ENCODE data around the gene LINGO4. TPM values are rescaled to one million over a fixed set of nuclear protein-coding genes. Genes with fewer than 3 reads are reported as not detected.
"Not testable (repeated sequence)": the region's sequence is repeated elsewhere in the genome, so short reads cannot be mapped to it uniquely, and the experiment has no call there.

The LINGO4 gene
- total RNA-seq, 1 donor = under 0.01 TPM

DNA sequence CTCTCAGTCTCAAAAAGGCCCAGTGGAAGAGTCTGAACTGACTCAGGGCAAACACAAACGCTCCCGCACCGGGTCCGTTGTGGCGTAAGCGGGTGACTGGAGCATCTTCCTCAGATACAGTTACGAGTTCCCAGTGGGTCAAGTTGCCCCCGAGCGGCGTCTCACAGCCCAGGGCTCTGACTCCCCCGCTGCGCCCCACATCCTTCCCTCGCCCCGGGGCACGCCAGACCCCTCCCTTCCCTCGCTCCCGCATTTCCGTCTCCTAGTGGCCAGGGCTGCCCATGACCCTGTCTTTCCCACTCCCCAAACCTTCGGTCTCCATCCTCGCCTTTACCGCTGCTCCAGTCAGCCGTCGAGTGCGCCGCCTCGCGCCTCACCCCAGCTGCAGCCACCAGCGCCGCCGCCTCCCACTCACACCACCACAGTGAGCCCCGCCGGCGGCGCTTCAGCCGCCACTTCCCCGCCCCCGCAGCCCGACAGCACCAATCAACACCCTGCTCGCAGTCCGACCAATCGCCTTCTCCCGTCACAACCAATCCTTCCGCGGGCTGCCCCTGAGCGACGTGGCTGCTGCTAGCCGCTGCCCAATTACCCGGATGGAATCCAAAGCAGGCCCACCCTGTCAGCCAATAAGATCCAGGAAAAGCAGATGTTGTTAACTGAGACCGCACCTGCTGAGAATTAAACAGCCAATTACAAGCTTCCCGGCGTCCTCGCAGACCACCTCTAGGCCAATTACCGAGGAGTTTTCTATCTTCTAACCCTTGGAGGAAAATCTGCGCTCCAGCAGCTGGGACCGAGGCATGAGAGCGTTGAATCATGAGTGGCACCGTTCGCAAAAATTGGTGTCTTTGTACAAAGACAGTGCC, 14.9 kb downstream of the LINGO4 start, which contains the start of gene TDRKH:
TDRKH (minus strand) TSS at position 430 of the 869 bp plus-strand sequence. CDS start 7,478 bp downstream, outside the sequence.
- H3K4me1 ChIP-seq (ENCODE audit: insufficient read depth, low read length) = peaks cover 10% of the 10 kb centered on the region
- no peaks in the 10 kb centered on the region for H3K9me3 ChIP-seq (ENCODE audit: low read depth, low read length)
- peak within 1 kb of the TSS; percentile 84 for H3K4me3 ChIP-seq (ENCODE audit: low read length)
- H3K27me3 ChIP-seq (ENCODE audit: insufficient read depth, low read length) = no peaks in the 10 kb centered on the region

DNA sequence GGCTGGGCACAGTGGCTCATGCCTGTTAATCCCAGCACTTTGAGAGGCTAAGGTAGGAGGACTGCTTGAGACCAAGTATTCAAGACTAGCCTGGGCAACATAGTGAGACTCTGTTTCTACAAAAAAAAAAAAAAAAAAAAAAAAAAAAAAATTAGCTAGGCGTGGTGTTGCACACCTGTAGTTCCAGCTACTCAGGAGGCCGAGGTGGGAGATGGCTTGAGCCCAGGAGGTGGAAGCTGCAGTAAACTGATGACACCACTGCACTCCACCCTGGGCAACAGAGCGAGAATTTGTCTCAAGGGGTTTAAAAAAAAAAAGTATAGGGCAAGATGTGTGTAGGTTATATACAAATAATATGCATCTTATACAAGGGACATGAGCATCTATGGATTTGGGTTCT, 17.5 kb downstream of the LINGO4 start:
- no peak overlapping the region for H3K4me3 ChIP-seq (ENCODE audit: low read length)
- peaks cover 19% of the 10 kb centered on the region for H3K4me1 ChIP-seq (ENCODE audit: insufficient read depth, low read length)
- no peaks in the 10 kb centered on the region for H3K9me3 ChIP-seq (ENCODE audit: low read depth, low read length)
- H3K27me3 ChIP-seq (ENCODE audit: insufficient read depth, low read length) = no peaks in the 10 kb centered on the region

GRCh38 chr1:151783796-151784195, 21.4 kb downstream of the LINGO4 start:
- Histone ChIP-seq H3K9me3 (ENCODE audit: low read depth, low read length) (no peaks in the 10 kb centered on the region), H3K4me1 (ENCODE audit: insufficient read depth, low read length) (peaks cover 9% of the 10 kb centered on the region), H3K27me3 (ENCODE audit: insufficient read depth, low read length) (no peaks in the 10 kb centered on the region), H3K4me3 (ENCODE audit: low read length) (no peak overlapping the region)

- Histone ChIP-seq H3K4me3 (ENCODE audit: low read length) (no peak overlapping the region), H3K9me3 (ENCODE audit: low read depth, low read length) (no peaks in the 10 kb centered on the region), H3K27me3 (ENCODE audit: insufficient read depth, low read length) (no peaks in the 10 kb centered on the region), H3K4me1 (ENCODE audit: insufficient read depth, low read length) (peaks cover 9% of the 10 kb centered on the region)
Observed at GRCh38 chr1:151782741-151783140, 22.5 kb downstream of the LINGO4 start.

- not testable (repeated sequence) for H3K4me1 ChIP-seq (ENCODE audit: insufficient read depth, low read length); H3K27me3 ChIP-seq (ENCODE audit: insufficient read depth, low read length); H3K4me3 ChIP-seq (ENCODE audit: low read length); H3K9me3 ChIP-seq (ENCODE audit: low read depth, low read length)
Observed at GRCh38 chr1:151782026-151782425, 23.2 kb downstream of the LINGO4 start.

DNA sequence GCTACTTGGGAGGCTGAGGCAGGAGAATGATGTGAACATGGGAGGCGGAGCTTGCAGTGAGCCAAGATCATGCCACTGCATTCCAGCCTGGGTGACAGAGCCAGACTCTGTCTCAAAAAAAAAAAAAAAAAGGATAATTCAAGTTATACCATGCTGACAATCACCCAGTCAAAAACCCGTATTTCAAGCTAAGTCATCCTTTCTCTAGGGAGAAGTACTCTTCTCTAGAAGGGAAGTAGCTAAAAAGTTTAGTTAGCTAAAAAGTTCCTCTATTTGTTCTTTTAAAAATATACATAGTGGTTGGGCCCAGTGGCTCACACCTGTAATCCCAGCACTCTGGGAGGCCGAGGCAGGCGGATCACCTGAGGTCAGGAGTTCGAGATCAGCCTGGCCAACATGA, 24.5 kb downstream of the LINGO4 start:
- not testable (repeated sequence) for H3K4me1 ChIP-seq (ENCODE audit: insufficient read depth, low read length); H3K4me3 ChIP-seq (ENCODE audit: low read length); H3K27me3 ChIP-seq (ENCODE audit: insufficient read depth, low read length); H3K9me3 ChIP-seq (ENCODE audit: low read depth, low read length)

- Histone ChIP-seq H3K4me3 (ENCODE audit: low read length) (no peak overlapping the region), H3K4me1 (ENCODE audit: insufficient read depth, low read length) (peaks cover 9% of the 10 kb centered on the region), H3K27me3 (ENCODE audit: insufficient read depth, low read length) (no peaks in the 10 kb centered on the region), H3K9me3 (ENCODE audit: low read depth, low read length) (no peaks in the 10 kb centered on the region)
Observed at GRCh38 chr1:151779852-151780251, 25.4 kb downstream of the LINGO4 start.

DNA sequence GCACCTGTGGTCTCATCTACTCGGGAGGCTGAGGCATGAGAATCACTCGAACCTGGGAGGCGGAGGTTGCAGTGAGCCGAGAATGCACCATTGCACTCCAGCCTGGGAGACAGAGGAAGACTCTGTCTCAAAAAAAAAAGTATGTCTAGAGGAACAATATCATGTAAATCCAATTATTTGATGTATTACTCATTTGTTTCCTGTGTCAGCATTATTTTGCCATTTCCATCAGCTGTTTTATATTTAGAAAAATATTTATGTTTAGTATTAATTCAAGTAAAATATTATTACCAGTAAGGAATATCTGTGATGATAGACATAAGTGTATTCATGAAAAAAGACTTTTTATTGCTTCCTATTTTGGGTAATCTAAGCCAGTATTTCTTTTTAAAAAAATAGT, 27.9 kb downstream of the LINGO4 start:
- H3K4me1 ChIP-seq (ENCODE audit: insufficient read depth, low read length) = no peaks in the 10 kb centered on the region
- H3K9me3 ChIP-seq (ENCODE audit: low read depth, low read length) = no peaks in the 10 kb centered on the region
- H3K27me3 ChIP-seq (ENCODE audit: insufficient read depth, low read length) = no peaks in the 10 kb centered on the region
- no peak overlapping the region for H3K4me3 ChIP-seq (ENCODE audit: low read length)

DNA sequence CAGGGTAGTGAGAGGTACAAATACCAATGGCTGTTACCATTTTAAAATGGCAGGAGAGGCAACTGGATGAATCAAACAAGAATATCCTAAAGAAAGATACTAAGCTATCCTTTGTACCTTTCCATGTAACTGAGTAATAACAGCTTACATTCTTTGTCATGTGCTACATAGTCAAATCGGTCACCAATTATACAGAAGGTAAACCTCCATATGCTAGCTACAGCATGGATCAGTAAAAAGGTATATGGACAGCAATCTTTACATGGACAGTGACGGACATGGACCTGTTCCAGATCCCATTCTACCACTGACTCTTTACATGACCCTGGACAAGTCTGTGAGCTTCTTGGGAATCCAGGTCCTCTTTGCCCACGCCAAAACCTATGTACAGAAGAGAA, 28.6 kb downstream of the LINGO4 start:
- H3K9me3 ChIP-seq (ENCODE audit: low read depth, low read length) = no peaks in the 10 kb centered on the region
- no peaks in the 10 kb centered on the region for H3K4me1 ChIP-seq (ENCODE audit: insufficient read depth, low read length)
- no peak overlapping the region for H3K4me3 ChIP-seq (ENCODE audit: low read length)
- no peaks in the 10 kb centered on the region for H3K27me3 ChIP-seq (ENCODE audit: insufficient read depth, low read length)

DNA sequence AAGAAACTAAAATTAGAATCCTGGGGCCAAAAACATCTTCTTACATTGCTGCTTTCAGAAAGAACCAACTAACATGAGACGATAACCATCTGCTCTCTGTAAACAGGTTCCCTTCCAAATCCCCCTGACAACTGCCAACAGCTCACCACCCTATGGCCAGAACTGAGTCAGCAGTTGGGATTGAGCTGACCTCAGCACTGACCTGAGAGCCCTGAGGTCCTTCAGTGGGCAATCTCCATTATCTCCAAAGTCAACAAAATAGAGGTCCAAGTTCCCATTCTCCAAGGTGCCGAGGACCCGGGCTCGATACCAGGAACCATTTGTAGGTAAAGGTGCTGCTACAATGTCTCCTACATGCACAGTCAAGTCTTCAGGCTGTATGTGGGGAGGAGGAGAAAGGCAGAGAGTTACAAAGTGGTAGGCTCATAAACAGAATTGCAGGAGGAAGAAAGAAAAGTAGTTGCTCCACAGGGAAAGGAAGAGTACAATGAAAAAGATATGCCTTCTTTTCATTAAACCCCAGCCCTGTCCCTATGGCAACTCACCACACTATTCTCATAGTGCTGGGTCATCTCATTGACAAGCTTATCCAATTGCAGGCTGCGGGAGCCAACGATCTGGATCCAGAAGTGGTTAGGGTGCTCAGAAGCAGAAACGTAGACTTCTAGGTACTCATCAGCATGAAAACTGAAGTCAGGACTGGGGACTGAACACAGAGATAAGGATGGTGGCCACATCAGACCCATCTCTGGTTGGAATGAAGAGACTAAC, 29.1 kb downstream of the LINGO4 start:
- Histone ChIP-seq H3K4me3 (ENCODE audit: low read length) (no peak overlapping the region), H3K4me1 (ENCODE audit: insufficient read depth, low read length) (no peaks in the 10 kb centered on the region), H3K9me3 (ENCODE audit: low read depth, low read length) (no peaks in the 10 kb centered on the region), H3K27me3 (ENCODE audit: insufficient read depth, low read length) (no peaks in the 10 kb centered on the region)

- Histone ChIP-seq H3K9me3 (ENCODE audit: low read depth, low read length) (no peaks in the 10 kb centered on the region), H3K27me3 (ENCODE audit: insufficient read depth, low read length) (no peaks in the 10 kb centered on the region), H3K4me3 (ENCODE audit: low read length) (no peak overlapping the region), H3K4me1 (ENCODE audit: insufficient read depth, low read length) (no peaks in the 10 kb centered on the region)
Observed at GRCh38 chr1:151774256-151774922, 30.8 kb downstream of the LINGO4 start.

GRCh38 chr1:151773702-151774101, 31.5 kb downstream of the LINGO4 start:
- H3K9me3 ChIP-seq (ENCODE audit: low read depth, low read length) = no peaks in the 10 kb centered on the region
- no peak overlapping the region for H3K4me3 ChIP-seq (ENCODE audit: low read length)
- H3K27me3 ChIP-seq (ENCODE audit: insufficient read depth, low read length) = no peaks in the 10 kb centered on the region
- H3K4me1 ChIP-seq (ENCODE audit: insufficient read depth, low read length) = no peaks in the 10 kb centered on the region

DNA sequence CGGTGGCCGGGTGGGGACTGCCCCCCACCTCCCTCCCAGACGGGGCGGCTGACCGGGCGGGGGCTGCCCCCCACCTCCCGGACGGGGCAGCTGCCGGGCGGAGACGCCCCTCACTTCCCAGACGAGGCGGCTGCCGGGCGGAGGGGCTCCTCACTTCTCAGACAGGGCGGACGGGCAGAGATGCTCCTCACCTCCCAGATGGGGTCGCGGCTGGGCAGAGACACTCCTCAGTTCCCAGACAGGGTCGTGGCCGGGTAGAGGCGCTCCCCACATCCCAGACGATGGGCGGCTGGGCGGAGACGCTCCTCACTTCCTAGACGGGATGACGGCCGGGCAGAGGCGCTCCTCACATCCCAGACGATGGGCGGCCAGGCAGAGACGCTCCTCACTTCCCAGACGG, 35.9 kb downstream of the LINGO4 start:
- H3K27me3 ChIP-seq (ENCODE audit: insufficient read depth, low read length); H3K9me3 ChIP-seq (ENCODE audit: low read depth, low read length); H3K4me1 ChIP-seq (ENCODE audit: insufficient read depth, low read length); H3K4me3 ChIP-seq (ENCODE audit: low read length): not testable (repeated sequence)

DNA sequence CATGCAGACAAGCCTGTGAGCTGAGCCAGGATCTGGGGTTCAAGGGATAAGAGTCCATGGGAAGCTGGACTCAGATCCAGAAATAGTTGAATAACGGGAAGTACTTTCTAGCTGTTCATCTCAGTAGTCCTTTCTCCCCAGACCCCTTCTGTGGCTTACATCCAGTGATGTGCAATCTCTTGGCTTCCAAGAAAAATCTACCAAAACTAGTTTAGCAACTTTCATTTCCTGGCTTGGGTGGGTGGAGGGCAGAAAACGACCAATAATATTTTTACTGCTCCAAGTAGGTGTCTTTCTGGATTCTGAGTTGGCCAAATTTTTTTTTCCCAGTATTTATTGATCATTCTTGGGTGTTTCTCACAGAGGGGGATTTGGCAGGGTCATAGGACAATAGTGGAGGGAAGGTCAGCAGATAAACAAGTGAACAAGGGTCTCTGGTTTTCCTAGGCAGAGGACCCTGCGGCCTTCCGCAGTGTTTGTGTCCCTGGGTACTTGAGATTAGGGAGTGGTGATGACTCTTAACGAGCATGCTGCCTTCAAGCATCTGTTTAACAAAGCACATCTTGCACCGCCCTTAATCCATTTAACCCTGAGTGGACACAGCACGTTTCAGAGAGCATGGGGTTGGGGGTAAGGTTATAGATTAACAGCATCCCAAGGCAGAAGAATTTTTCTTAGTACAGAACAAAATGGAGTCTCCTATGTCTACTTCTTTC, 36.7 kb downstream of the LINGO4 start:
- not testable (repeated sequence) for H3K9me3 ChIP-seq (ENCODE audit: low read depth, low read length); H3K4me1 ChIP-seq (ENCODE audit: insufficient read depth, low read length); H3K4me3 ChIP-seq (ENCODE audit: low read length); H3K27me3 ChIP-seq (ENCODE audit: insufficient read depth, low read length)

DNA sequence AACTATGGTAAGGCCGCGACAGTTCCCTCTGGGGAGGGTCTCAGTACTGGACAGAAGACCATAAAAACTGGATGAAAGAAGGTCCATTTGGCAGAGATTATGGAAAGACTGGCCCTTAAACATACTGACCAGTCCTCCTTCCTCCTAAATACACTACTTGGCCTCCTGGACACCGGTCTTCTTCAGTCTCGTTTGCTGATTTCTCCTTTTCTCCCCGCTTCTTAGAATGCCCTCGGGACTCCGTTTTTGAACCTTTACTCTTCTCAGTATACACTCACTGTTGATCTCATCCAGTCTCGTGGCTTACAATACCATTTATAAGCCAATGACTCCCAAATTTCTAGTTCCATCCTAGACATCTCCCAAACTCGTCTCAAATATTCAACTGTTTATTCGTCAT, 41.2 kb downstream of the LINGO4 start:
- Histone ChIP-seq H3K9me3 (ENCODE audit: low read depth, low read length) (no peaks in the 10 kb centered on the region), H3K4me3 (ENCODE audit: low read length) (peak overlapping the region; percentile 60), H3K27me3 (ENCODE audit: insufficient read depth, low read length) (no peaks in the 10 kb centered on the region), H3K4me1 (ENCODE audit: insufficient read depth, low read length) (peaks cover 18% of the 10 kb centered on the region)

All from mononuclear cell (primary cell).